Measurements from ENCODE around the gene POMT1.

Gene POMT1

GRCh38 chr9:131476777-131477345, 25.9 kb upstream of the POMT1 start:
- no peak for DNase-seq

GRCh38 chr9:131477367-131477766, 25.4 kb upstream of the POMT1 start:
- DNase-seq, result no peak

GRCh38 chr9:131477816-131478419, 24.8 kb upstream of the POMT1 start:
- no peak for DNase-seq

GRCh38 chr9:131478421-131478868, 24.3 kb upstream of the POMT1 start:
- DNase-seq, result peak; percentile 46

- no peak for DNase-seq
Measured at GRCh38 chr9:131478911-131479310, 23.8 kb upstream of the POMT1 start.

- no peak for DNase-seq
Measured at GRCh38 chr9:131480258-131480657, 22.5 kb upstream of the POMT1 start.

GRCh38 chr9:131481441-131482342, 21.0 kb upstream of the POMT1 start:
- no peak for DNase-seq

- DNase-seq, result no peak
Measured at GRCh38 chr9:131482343-131483006, 20.2 kb upstream of the POMT1 start.

GRCh38 chr9:131483319-131484050, 19.2 kb upstream of the POMT1 start:
- DNase-seq, result no peak

- no peak for DNase-seq
Measured at GRCh38 chr9:131484051-131484445, 18.7 kb upstream of the POMT1 start.

GRCh38 chr9:131484560-131485185, 18.0 kb upstream of the POMT1 start:
- DNase-seq, result no peak

- DNase-seq, result no peak
Measured at GRCh38 chr9:131485206-131485605, 17.5 kb upstream of the POMT1 start.

GRCh38 chr9:131485728-131486422, 16.8 kb upstream of the POMT1 start:
- no peak for DNase-seq

GRCh38 chr9:131487001-131487400, 15.7 kb upstream of the POMT1 start:
- no peak for DNase-seq

- DNase-seq, result no peak
Measured at GRCh38 chr9:131487621-131488031, 15.1 kb upstream of the POMT1 start.

GRCh38 chr9:131490514-131490913, 12.2 kb upstream of the POMT1 start:
- no peak for DNase-seq

- DNase-seq, result no peak
Measured at GRCh38 chr9:131491001-131491710, 11.6 kb upstream of the POMT1 start.

GRCh38 chr9:131492070-131492469, 10.6 kb upstream of the POMT1 start:
- no peak for DNase-seq

GRCh38 chr9:131494296-131494870, 8.3 kb upstream of the POMT1 start:
- DNase-seq, result no peak

GRCh38 chr9:131495785-131496184, 6.9 kb upstream of the POMT1 start:
- DNase-seq, result no peak

All from effector CD8-positive, alpha-beta T cell (primary cell).